ENCODE measurements around the gene TAF11L9. TPM values are rescaled to one million over a fixed set of nuclear protein-coding genes. Genes with fewer than 3 reads are reported as not detected.
"Not testable (repeated sequence)": the region's sequence is repeated elsewhere in the genome, so short reads cannot be mapped to it uniquely, and the experiment has no call there.

TAF11L9 gene
- total and polyA plus RNA-seq, 4 donors: not detected

DNA sequence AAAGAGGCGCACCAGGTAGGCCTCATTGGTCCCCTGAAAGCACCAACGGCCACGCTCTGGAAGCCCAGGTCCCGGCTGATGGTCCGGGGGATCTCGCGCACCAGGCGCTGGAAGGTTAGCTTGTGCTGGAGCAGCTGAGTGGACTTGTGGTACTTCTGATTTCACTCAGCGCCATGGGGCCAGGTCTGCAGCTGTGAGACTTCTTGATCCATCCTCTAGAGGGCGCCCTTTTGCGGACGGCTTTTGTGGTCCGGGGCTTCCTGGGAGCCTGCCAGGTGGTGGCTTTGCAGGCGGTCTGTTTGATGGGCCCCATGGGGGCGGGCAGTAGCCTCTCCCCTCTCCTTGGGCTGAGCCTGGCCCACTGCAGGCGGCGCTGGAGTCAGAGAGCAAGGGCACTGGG, 26.4 kb upstream of the TAF11L9 start:
- no peak overlapping the region for H3K27ac ChIP-seq (ENCODE audit: low read depth in 1 of 2, low read length in 1 of 2)
- no peaks in the 10 kb centered on the region for H3K9me3 ChIP-seq (ENCODE audit: control insufficient read depth in 4 of 4, insufficient read depth in 3 of 4, low read length in 3 of 4)
- no peaks in the 10 kb centered on the region for H3K4me1 ChIP-seq (ENCODE audit: control insufficient read depth in 5 of 5, insufficient read depth in 5 of 5, low read length in 5 of 5)
- no peak overlapping the region for H3K4me3 ChIP-seq
- WGBS, 2 donors: 86% methylated on average over 17 of the region's 17 CpGs
- ATAC-seq (ENCODE audit: insufficient read depth, low FRiP score): no peak
- no peaks in the 10 kb centered on the region for H3K27me3 ChIP-seq (ENCODE audit: control insufficient read depth in 3 of 3, insufficient read depth in 3 of 3, low read length in 2 of 3)
- H3K36me3 ChIP-seq (ENCODE audit: control insufficient read depth in 4 of 4, insufficient read depth in 4 of 4, low read length in 4 of 4): no peaks in the 10 kb centered on the region
- DNase-seq: no peak
- TF ChIP-seq, protein P1, sequence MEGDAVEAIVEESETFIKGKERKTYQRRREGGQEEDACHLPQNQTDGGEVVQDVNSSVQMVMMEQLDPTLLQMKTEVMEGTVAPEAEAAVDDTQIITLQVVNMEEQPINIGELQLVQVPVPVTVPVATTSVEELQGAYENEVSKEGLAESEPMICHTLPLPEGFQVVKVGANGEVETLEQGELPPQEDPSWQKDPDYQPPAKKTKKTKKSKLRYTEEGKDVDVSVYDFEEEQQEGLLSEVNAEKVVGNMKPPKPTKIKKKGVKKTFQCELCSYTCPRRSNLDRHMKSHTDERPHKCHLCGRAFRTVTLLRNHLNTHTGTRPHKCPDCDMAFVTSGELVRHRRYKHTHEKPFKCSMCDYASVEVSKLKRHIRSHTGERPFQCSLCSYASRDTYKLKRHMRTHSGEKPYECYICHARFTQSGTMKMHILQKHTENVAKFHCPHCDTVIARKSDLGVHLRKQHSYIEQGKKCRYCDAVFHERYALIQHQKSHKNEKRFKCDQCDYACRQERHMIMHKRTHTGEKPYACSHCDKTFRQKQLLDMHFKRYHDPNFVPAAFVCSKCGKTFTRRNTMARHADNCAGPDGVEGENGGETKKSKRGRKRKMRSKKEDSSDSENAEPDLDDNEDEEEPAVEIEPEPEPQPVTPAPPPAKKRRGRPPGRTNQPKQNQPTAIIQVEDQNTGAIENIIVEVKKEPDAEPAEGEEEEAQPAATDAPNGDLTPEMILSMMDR (IDR thresholded peaks at IDR 0.05; ENCODE audit: control extremely low read depth, extremely low read depth): no peak
- no peak overlapping the region for H3K9ac ChIP-seq (ENCODE audit: insufficient read depth in 1 of 2, low read length in 2 of 2)

GRCh38 chr5:17619354-17619753, 25.2 kb upstream of the TAF11L9 start:
- no peak for DNase-seq
- WGBS, 2 donors: 92 to 96% methylated on average over 3 of the region's 3 CpGs
- ATAC-seq (ENCODE audit: insufficient read depth, low FRiP score): no peak
- Histone ChIP-seq H3K36me3 (ENCODE audit: control insufficient read depth in 4 of 4, insufficient read depth in 4 of 4, low read length in 4 of 4) (no peaks in the 10 kb centered on the region), H3K9ac (ENCODE audit: insufficient read depth in 1 of 2, low read length in 2 of 2) (no peak overlapping the region), H3K27me3 (ENCODE audit: control insufficient read depth in 3 of 3, insufficient read depth in 3 of 3, low read length in 2 of 3) (no peaks in the 10 kb centered on the region), H3K9me3 (ENCODE audit: control insufficient read depth in 4 of 4, insufficient read depth in 3 of 4, low read length in 3 of 4) (no peaks in the 10 kb centered on the region), H3K27ac (ENCODE audit: low read depth in 1 of 2, low read length in 1 of 2) (no peak overlapping the region), H3K4me3 (no peak overlapping the region), H3K4me1 (ENCODE audit: control insufficient read depth in 5 of 5, insufficient read depth in 5 of 5, low read length in 5 of 5) (no peaks in the 10 kb centered on the region)
- TF ChIP-seq, protein P1 (IDR thresholded peaks at IDR 0.05; ENCODE audit: control extremely low read depth, extremely low read depth): no peak

GRCh38 chr5:17614872-17615605, 20.8 kb upstream of the TAF11L9 start:
- Histone ChIP-seq H3K4me1 (ENCODE audit: control insufficient read depth in 5 of 5, insufficient read depth in 5 of 5, low read length in 5 of 5) (no peaks in the 10 kb centered on the region), H3K27me3 (ENCODE audit: control insufficient read depth in 3 of 3, insufficient read depth in 3 of 3, low read length in 2 of 3) (no peaks in the 10 kb centered on the region), H3K9me3 (ENCODE audit: control insufficient read depth in 4 of 4, insufficient read depth in 3 of 4, low read length in 3 of 4) (no peaks in the 10 kb centered on the region), H3K4me3 (no peak overlapping the region), H3K27ac (ENCODE audit: low read depth in 1 of 2, low read length in 1 of 2) (no peak overlapping the region), H3K36me3 (ENCODE audit: control insufficient read depth in 4 of 4, insufficient read depth in 4 of 4, low read length in 4 of 4) (no peaks in the 10 kb centered on the region), H3K9ac (ENCODE audit: insufficient read depth in 1 of 2, low read length in 2 of 2) (no peak overlapping the region)
- DNase-seq (no peak), ATAC-seq (ENCODE audit: insufficient read depth, low FRiP score) (no peak)
- TF ChIP-seq, protein P1 (IDR thresholded peaks at IDR 0.05; ENCODE audit: control extremely low read depth, extremely low read depth): no peak
- 90 to 97% methylated on average over 17 of the region's 17 CpGs for WGBS, 2 donors

GRCh38 chr5:17610092-17610491, 15.9 kb upstream of the TAF11L9 start, which contains the start of gene TAF11L12:
Gene TAF11L12 (plus strand): TSS chr5:17610392.
- WGBS, 2 donors: 76 to 83% methylated on average over 2 of the region's 2 CpGs
- H3K9me3 ChIP-seq (ENCODE audit: control insufficient read depth in 4 of 4, insufficient read depth in 3 of 4, low read length in 3 of 4); DNase-seq; H3K36me3 ChIP-seq (ENCODE audit: control insufficient read depth in 4 of 4, insufficient read depth in 4 of 4, low read length in 4 of 4); H3K27me3 ChIP-seq (ENCODE audit: control insufficient read depth in 3 of 3, insufficient read depth in 3 of 3, low read length in 2 of 3); H3K4me1 ChIP-seq (ENCODE audit: control insufficient read depth in 5 of 5, insufficient read depth in 5 of 5, low read length in 5 of 5); H3K9ac ChIP-seq (ENCODE audit: insufficient read depth in 1 of 2, low read length in 2 of 2); H3K27ac ChIP-seq (ENCODE audit: low read depth in 1 of 2, low read length in 1 of 2); H3K4me3 ChIP-seq; ATAC-seq (ENCODE audit: insufficient read depth, low FRiP score): not testable (repeated sequence)

DNA sequence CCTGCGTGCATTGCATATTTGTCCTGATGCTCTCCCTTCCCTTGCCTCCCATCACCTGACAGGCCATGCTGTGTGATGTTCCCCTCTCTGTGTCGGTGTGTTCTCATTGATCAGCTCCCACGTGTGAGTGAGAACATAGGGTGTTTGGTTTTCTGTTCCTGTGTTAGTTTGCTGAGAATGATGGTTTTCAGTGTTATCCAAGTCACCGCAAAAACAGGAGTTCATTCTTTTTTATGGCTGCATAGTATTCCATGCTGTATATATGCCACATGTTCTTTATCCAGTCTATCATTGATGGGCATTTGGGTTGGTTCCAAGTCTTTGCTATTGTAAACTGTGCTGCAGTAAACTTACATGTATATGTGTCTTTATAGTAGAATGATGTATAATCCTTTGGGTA, 13.3 kb upstream of the TAF11L9 start:
- H3K9ac ChIP-seq (ENCODE audit: insufficient read depth in 1 of 2, low read length in 2 of 2); ATAC-seq (ENCODE audit: insufficient read depth, low FRiP score); DNase-seq; H3K9me3 ChIP-seq (ENCODE audit: control insufficient read depth in 4 of 4, insufficient read depth in 3 of 4, low read length in 3 of 4); H3K4me1 ChIP-seq (ENCODE audit: control insufficient read depth in 5 of 5, insufficient read depth in 5 of 5, low read length in 5 of 5); H3K27me3 ChIP-seq (ENCODE audit: control insufficient read depth in 3 of 3, insufficient read depth in 3 of 3, low read length in 2 of 3); H3K27ac ChIP-seq (ENCODE audit: low read depth in 1 of 2, low read length in 1 of 2); H3K4me3 ChIP-seq; H3K36me3 ChIP-seq (ENCODE audit: control insufficient read depth in 4 of 4, insufficient read depth in 4 of 4, low read length in 4 of 4): not testable (repeated sequence)
- 94 to 96% methylated on average over 4 of the region's 4 CpGs for WGBS, 2 donors

Data from lung (tissue), 12 donors.